Measurements from ENCODE around the gene FBXO34.

DNA sequence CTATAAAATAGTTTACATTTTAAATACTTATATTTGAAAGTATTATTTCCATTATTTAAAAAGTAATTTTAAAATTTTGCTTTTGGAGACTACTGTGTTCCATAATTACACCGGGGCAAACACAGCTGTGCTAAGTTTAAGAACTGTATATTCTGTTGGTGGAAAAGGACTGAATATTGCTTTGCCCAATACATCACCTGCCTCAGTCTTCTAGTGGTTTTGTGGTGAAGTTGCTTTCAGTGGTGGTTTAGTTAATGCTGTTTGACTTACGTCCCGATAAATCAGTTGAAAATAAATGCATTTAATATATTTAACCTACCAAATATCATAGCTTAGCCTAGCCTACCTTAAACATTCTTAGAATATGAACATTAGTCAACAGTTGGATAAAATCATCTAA lies 23.4 kb downstream of the FBXO34 start:
- TF ChIP-seq, protein P1, sequence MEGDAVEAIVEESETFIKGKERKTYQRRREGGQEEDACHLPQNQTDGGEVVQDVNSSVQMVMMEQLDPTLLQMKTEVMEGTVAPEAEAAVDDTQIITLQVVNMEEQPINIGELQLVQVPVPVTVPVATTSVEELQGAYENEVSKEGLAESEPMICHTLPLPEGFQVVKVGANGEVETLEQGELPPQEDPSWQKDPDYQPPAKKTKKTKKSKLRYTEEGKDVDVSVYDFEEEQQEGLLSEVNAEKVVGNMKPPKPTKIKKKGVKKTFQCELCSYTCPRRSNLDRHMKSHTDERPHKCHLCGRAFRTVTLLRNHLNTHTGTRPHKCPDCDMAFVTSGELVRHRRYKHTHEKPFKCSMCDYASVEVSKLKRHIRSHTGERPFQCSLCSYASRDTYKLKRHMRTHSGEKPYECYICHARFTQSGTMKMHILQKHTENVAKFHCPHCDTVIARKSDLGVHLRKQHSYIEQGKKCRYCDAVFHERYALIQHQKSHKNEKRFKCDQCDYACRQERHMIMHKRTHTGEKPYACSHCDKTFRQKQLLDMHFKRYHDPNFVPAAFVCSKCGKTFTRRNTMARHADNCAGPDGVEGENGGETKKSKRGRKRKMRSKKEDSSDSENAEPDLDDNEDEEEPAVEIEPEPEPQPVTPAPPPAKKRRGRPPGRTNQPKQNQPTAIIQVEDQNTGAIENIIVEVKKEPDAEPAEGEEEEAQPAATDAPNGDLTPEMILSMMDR (IDR thresholded peaks at IDR 0.05) = no peak
- TF ChIP-seq, protein P2, sequence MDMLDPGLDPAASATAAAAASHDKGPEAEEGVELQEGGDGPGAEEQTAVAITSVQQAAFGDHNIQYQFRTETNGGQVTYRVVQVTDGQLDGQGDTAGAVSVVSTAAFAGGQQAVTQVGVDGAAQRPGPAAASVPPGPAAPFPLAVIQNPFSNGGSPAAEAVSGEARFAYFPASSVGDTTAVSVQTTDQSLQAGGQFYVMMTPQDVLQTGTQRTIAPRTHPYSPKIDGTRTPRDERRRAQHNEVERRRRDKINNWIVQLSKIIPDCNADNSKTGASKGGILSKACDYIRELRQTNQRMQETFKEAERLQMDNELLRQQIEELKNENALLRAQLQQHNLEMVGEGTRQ (CRISPR knock-in tag; IDR thresholded peaks at IDR 0.05) = no peak
- TF ChIP-seq, protein P3, sequence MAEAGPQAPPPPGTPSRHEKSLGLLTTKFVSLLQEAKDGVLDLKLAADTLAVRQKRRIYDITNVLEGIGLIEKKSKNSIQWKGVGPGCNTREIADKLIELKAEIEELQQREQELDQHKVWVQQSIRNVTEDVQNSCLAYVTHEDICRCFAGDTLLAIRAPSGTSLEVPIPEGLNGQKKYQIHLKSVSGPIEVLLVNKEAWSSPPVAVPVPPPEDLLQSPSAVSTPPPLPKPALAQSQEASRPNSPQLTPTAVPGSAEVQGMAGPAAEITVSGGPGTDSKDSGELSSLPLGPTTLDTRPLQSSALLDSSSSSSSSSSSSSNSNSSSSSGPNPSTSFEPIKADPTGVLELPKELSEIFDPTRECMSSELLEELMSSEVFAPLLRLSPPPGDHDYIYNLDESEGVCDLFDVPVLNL (CRISPR knock-in tag; IDR thresholded peaks at IDR 0.05; ENCODE audit: borderline replicate concordance, low read depth) = no peak
